Epithelial cell of esophagus (primary cell): Measurements from ENCODE around the gene TNRC18.

Experiments
- DNase-seq: peaks from one replicate; pipeline ENCODE4 v3.0.0; 2010; ENCODE audit warnings: low read depth
- H3K4me3 ChIP-seq: 2 replicates; pipeline ENCODE4 v1.5.1; 2011; ENCODE audit warnings: mild to moderate bottlenecking, low read length, control low read depth
- TF ChIP-seq, protein P1 (sequence below): IDR thresholded peaks from 2 replicates; pipeline ENCODE4 v1.5.1; 2011; ENCODE audit warnings: low read depth, mild to moderate bottlenecking, low read length, control low read depth, inconsistent platforms; ENCODE audit not compliant: insufficient read depth; ENCODE audit errors: missing control alignments

Gene TNRC18

DNA sequence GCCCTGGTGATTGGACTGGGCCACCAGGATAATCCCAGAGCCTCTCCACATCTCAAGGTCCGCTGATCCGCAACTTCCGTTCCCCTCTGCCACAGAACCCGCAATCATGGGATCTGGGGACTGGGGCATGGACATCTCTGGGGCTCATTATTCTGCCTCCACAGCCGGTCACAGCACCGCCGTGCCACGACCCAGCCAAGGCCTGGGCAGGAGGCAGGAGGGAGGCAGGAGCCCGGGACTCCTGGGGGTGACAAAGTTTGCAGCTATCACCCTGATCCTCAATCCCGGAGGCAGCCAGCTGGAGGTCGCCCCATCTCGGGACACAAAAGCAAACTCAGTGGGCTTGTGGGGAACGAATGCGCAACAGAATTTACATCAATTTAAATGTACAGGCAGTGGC, 42.9 kb upstream of the TNRC18 start:
- H3K4me3 ChIP-seq, result no peak overlapping the region
- TF ChIP-seq, protein P1, sequence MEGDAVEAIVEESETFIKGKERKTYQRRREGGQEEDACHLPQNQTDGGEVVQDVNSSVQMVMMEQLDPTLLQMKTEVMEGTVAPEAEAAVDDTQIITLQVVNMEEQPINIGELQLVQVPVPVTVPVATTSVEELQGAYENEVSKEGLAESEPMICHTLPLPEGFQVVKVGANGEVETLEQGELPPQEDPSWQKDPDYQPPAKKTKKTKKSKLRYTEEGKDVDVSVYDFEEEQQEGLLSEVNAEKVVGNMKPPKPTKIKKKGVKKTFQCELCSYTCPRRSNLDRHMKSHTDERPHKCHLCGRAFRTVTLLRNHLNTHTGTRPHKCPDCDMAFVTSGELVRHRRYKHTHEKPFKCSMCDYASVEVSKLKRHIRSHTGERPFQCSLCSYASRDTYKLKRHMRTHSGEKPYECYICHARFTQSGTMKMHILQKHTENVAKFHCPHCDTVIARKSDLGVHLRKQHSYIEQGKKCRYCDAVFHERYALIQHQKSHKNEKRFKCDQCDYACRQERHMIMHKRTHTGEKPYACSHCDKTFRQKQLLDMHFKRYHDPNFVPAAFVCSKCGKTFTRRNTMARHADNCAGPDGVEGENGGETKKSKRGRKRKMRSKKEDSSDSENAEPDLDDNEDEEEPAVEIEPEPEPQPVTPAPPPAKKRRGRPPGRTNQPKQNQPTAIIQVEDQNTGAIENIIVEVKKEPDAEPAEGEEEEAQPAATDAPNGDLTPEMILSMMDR, result no peak
- no peak for DNase-seq

GRCh38 chr7:5463031-5463430, 39.4 kb upstream of the TNRC18 start:
- H3K4me3 ChIP-seq, result no peak overlapping the region
- DNase-seq, result no peak
- TF ChIP-seq, protein P1, result no peak

GRCh38 chr7:5462216-5462615, 38.6 kb upstream of the TNRC18 start:
- no peak for DNase-seq
- H3K4me3 ChIP-seq, result no peak overlapping the region
- TF ChIP-seq, protein P1, result no peak

- no peak overlapping the region for H3K4me3 ChIP-seq
- TF ChIP-seq, protein P1, result no peak
- no peak for DNase-seq
Observed at GRCh38 chr7:5458921-5459480, 35.4 kb upstream of the TNRC18 start.

DNA sequence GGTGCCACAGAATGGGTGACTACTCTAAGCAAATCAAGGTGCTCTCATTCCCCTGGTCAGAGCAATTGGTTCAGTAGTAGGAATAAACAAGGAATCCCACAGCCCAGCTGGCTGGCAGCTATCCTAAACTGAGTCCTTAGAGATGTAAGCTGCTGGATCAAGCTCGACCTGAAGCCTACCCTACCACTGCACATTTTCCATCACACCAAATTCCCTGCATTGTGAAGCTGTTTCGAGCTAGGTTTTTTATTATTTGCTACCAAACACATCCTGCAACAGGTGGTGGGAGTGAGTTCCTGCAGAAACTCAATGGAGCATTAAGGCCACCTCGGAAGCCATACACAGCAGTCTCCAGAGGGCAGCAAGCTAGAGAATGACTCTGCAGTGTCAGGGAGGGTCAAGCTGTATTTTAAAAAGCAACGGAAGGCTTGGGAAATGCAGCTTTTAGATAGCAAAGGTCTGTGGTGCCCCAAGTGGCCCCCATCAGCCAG, 33.7 kb upstream of the TNRC18 start:
- H3K4me3 ChIP-seq, result no peak overlapping the region
- DNase-seq, result no peak
- TF ChIP-seq, protein P1, result no peak

- TF ChIP-seq, protein P1, result no peak
- no peak overlapping the region for H3K4me3 ChIP-seq
- no peak for DNase-seq
Observed at GRCh38 chr7:5456409-5456808, 32.8 kb upstream of the TNRC18 start.

DNA sequence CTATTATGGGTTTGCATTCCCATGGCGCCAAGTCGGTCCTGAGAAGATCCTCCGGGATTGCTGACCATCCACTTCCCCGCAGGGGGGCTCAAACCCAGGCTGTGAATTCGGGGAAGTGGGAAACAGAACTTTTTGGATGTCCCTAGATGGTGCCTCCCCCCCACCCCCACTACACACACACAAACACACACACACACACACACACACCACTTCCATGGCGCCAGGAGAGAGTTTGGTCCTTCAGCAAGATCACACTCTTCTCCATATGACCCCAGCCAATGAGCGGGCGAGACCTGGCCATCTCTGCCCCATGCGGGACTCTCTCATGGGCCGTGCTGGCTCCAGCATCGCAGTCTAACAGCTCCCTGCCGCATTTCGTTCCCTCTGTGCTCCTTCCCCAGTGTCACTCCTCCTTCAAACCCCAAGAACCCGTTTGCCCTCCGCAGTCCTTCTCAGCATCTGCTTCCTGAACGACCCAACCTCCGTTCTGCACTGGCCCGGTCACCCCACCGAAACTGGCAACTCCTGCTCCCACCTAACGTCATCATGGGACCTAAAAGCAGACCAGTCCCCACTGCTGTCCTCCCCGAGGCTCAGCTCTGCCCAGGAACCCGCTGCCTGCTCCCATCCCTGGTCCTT, 32.1 kb upstream of the TNRC18 start:
- H3K4me3 ChIP-seq, result no peak overlapping the region
- no peak for DNase-seq
- TF ChIP-seq, protein P1, result no peak
